Body of pancreas (tissue), 4 donors: ENCODE results near the gene CNRIP1.

Experiments used
- CTCF ChIP-seq, 7 experiments: fragments of 450-650 bp in 4 of 7; fragments of 200-600 bp in 3 of 7; sonication (generic) in 3 of 7; IDR thresholded peaks; one replicate each; pipeline ENCODE4 v1.5.1; 2016 to 2019; ENCODE audit warnings: antibody characterized with exemption in 7 of 7
- POLR2A ChIP-seq, 3 donors: fragments of 450-650 bp; IDR thresholded peaks; one replicate each; pipeline ENCODE4 v1.6.1; 2016; ENCODE audit warnings: antibody characterized with exemption in 3 of 3, mild to moderate bottlenecking in 2 of 3

GRCh38 chr2:68351997-68352396, 32.2 kb upstream of the CNRIP1 start:
- TF ChIP-seq CTCF (IDR thresholded peaks at IDR 0.05) (no peak), POLR2A (IDR thresholded peaks at IDR 0.05) (no peak)
